HuH-7 (cell line): Measurements from ENCODE around the gene ZNF431.
"Not testable (repeated sequence)": the region's sequence is repeated elsewhere in the genome, so short reads cannot be mapped to it uniquely, and the experiment has no call there.

Source experiments
- DNase-seq: peaks from one replicate; pipeline ENCODE4 v3.0.0; 2011; ENCODE audit warnings: low spot score

ZNF431 gene

GRCh38 chr19:21141787-21142464, at the start of gene ZNF431:
TSS of gene ZNF431 (plus strand) at chr19:21142040. CDS start at chr19:21142184, 144 bp downstream.
- DNase-seq: peak; percentile 86

GRCh38 chr19:21092109-21092508, 49.7 kb upstream of the ZNF431 start:
- DNase-seq: no peak

- DNase-seq: no peak
Measured at GRCh38 chr19:21094347-21095025, 47.4 kb upstream of the ZNF431 start.

- no peak for DNase-seq
Measured at GRCh38 chr19:21098291-21098690, 43.5 kb upstream of the ZNF431 start.

- no peak for DNase-seq
Measured at GRCh38 chr19:21101521-21102242, 40.2 kb upstream of the ZNF431 start.

- DNase-seq: no peak
Measured at GRCh38 chr19:21109116-21109515, 32.7 kb upstream of the ZNF431 start.

- no peak for DNase-seq
Measured at GRCh38 chr19:21110183-21110582, 31.7 kb upstream of the ZNF431 start.

- no peak for DNase-seq
Measured at GRCh38 chr19:21115430-21115829, 26.4 kb upstream of the ZNF431 start.

GRCh38 chr19:21117041-21117907, 24.6 kb upstream of the ZNF431 start:
- DNase-seq: no peak

- DNase-seq: no peak
Measured at GRCh38 chr19:21126078-21126477, 15.8 kb upstream of the ZNF431 start.

- no peak for DNase-seq
Measured at GRCh38 chr19:21127001-21127400, 14.8 kb upstream of the ZNF431 start.

GRCh38 chr19:21127898-21128297, 13.9 kb upstream of the ZNF431 start:
- DNase-seq: no peak

- DNase-seq: no peak
Measured at GRCh38 chr19:21128901-21129698, 12.7 kb upstream of the ZNF431 start.

GRCh38 chr19:21130097-21130775, 11.6 kb upstream of the ZNF431 start:
- no peak for DNase-seq

- no peak for DNase-seq
Measured at GRCh38 chr19:21133633-21134032, 8.2 kb upstream of the ZNF431 start.

GRCh38 chr19:21134934-21135366, 6.9 kb upstream of the ZNF431 start:
- no peak for DNase-seq

GRCh38 chr19:21135433-21135832, 6.4 kb upstream of the ZNF431 start:
- no peak for DNase-seq

GRCh38 chr19:21138130-21138529, 3.7 kb upstream of the ZNF431 start:
- no peak for DNase-seq

GRCh38 chr19:21141006-21141405, 834 bp upstream of the ZNF431 start:
- DNase-seq: not testable (repeated sequence)

GRCh38 chr19:21143428-21143827, 1.6 kb downstream of the ZNF431 start:
- no peak for DNase-seq

GRCh38 chr19:21143854-21144253, 2.0 kb downstream of the ZNF431 start:
- no peak for DNase-seq
